NB4 (cell line): Measurements from ENCODE around the gene COG5.
"Not testable (repeated sequence)": the region's sequence is repeated elsewhere in the genome, so short reads cannot be mapped to it uniquely, and the experiment has no call there.

ENCODE experiments used
- DNase-seq: peaks from one replicate; pipeline ENCODE4 v3.0.0; 2010; ENCODE audit warnings: low read depth
- H3K4me3 ChIP-seq: one replicate; pipeline ENCODE4 v1.5.1; 2011; ENCODE audit warnings: mild to moderate bottlenecking, low read depth, low read length, moderate library complexity
- CTCF ChIP-seq: IDR thresholded peaks from one replicate; pipeline ENCODE4 v1.5.1; 2012; ENCODE audit warnings: low read depth, low read length
- MAX ChIP-seq: IDR thresholded peaks from 2 replicates; pipeline ENCODE4 v1.6.1; 2011; ENCODE audit warnings: low read depth, low read length
- MYC ChIP-seq: IDR thresholded peaks from 2 replicates; pipeline ENCODE4 v1.6.1; 2011; ENCODE audit warnings: low read depth, low read length
- POLR2A ChIP-seq: IDR thresholded peaks from 2 replicates; pipeline ENCODE4 v1.6.1; 2011; ENCODE audit warnings: mild to moderate bottlenecking; ENCODE audit not compliant: insufficient read length; ENCODE audit errors: extremely low read depth

Gene COG5

GRCh38 chr7:107162475-107162874, 401.2 kb downstream of the COG5 start:
- TF ChIP-seq POLR2A (no peak), MYC (no peak), MAX (no peak), CTCF (no peak)
- DNase-seq: no peak
- no peak overlapping the region for H3K4me3 ChIP-seq

- H3K4me3 ChIP-seq: no peak overlapping the region
- no peak for DNase-seq
- TF ChIP-seq MYC: no peak
- no peak for TF ChIP-seq CTCF
- no peak for TF ChIP-seq MAX
- no peak for TF ChIP-seq POLR2A
Observed at GRCh38 chr7:107161415-107161814, 402.3 kb downstream of the COG5 start.

- no peak for DNase-seq
- no peak overlapping the region for H3K4me3 ChIP-seq
- TF ChIP-seq POLR2A (no peak), CTCF (no peak), MYC (no peak), MAX (no peak)
Observed at GRCh38 chr7:107160389-107160788, 403.3 kb downstream of the COG5 start.

- no peak for TF ChIP-seq CTCF
- TF ChIP-seq MYC: no peak
- no peak for TF ChIP-seq POLR2A
- TF ChIP-seq MAX: no peak
- no peak for DNase-seq
- no peak overlapping the region for H3K4me3 ChIP-seq
Observed at GRCh38 chr7:107158028-107158427, 405.7 kb downstream of the COG5 start.

- no peak for TF ChIP-seq POLR2A
- TF ChIP-seq MAX: no peak
- no peak for TF ChIP-seq CTCF
- TF ChIP-seq MYC: no peak
- DNase-seq: no peak
- H3K4me3 ChIP-seq: no peak overlapping the region
Observed at GRCh38 chr7:107157091-107157490, 406.6 kb downstream of the COG5 start.

- H3K4me3 ChIP-seq, DNase-seq: not testable (repeated sequence)
Observed at GRCh38 chr7:107155726-107156125, 408.0 kb downstream of the COG5 start.
